ENCODE measurements around the gene RAD9A.

- TF ChIP-seq CREB1 (CRISPR knock-in tag; IDR thresholded peaks at IDR 0.05; ENCODE audit: low read depth), result no peak
- no peak for TF ChIP-seq CTCF (conservative IDR thresholded peaks at IDR 0.05; ENCODE audit: low read depth in 2 of 2)
- no peak for TF ChIP-seq POLR2AphosphoS5 (IDR thresholded peaks at IDR 0.05; ENCODE audit: low read depth)
- TF ChIP-seq REST (IDR thresholded peaks at IDR 0.05; ENCODE audit: unreplicated experiment), result no peak
Observed at GRCh38 chr11:67441731-67442351, 50.1 kb downstream of the RAD9A start.

All from GM23338 (cell line).